H1 (cell line): ENCODE data around the gene PURA.

ENCODE experiments used
- BRCA1 ChIP-seq: IDR thresholded peaks from 2 replicates; pipeline ENCODE4 v1.6.1; 2012; ENCODE audit warnings: low read depth, low read length, improper control_type of control experiment
- EGR1 ChIP-seq: IDR thresholded peaks from 2 replicates; pipeline ENCODE4 v1.6.1; 2011; ENCODE audit warnings: low read depth, low read length, borderline replicate concordance
- EP300 ChIP-seq, 2 experiments: IDR thresholded peaks; 1 replicate in 1 of 2; 2 replicates in 1 of 2; pipeline ENCODE4 v1.6.1; 2011 to 2012; ENCODE audit warnings: low read depth in 2 of 2, low read length in 2 of 2, mild to moderate bottlenecking in 2 of 2, borderline replicate concordance in 1 of 2, inconsistent platforms in 1 of 2, moderate library complexity in 1 of 2
- JUN ChIP-seq: IDR thresholded peaks from 2 replicates; pipeline ENCODE4 v1.6.1; 2011; ENCODE audit warnings: low read depth, mild to moderate bottlenecking, improper control_type of control experiment, low read length
- POLR2A ChIP-seq, 2 experiments: IDR thresholded peaks; 1 replicate in 1 of 2; 2 replicates in 1 of 2; pipeline ENCODE4 v1.6.1; 2011; ENCODE audit warnings: low read depth in 2 of 2, low read length in 2 of 2, mild to moderate bottlenecking in 2 of 2; ENCODE audit errors: control extremely low read depth in 1 of 2
- POLR2AphosphoS5 ChIP-seq: IDR thresholded peaks from 2 replicates; pipeline ENCODE4 v1.6.1; 2011; ENCODE audit warnings: low read depth, low read length
- RFX5 ChIP-seq: IDR thresholded peaks from 2 replicates; pipeline ENCODE4 v1.6.1; 2011; ENCODE audit warnings: low read depth, low read length, improper control_type of control experiment, borderline replicate concordance
- SP2 ChIP-seq: IDR thresholded peaks from 2 replicates; pipeline ENCODE4 v1.6.1; 2012; ENCODE audit warnings: mild to moderate bottlenecking, low read length, inconsistent platforms
- TAF1 ChIP-seq: IDR thresholded peaks from 2 replicates; pipeline ENCODE4 v1.6.1; 2011; ENCODE audit warnings: mild to moderate bottlenecking, low read depth, low read length
- TF ChIP-seq, protein P1 (sequence below), 3 experiments: IDR thresholded peaks; 1 replicate in 2 of 3; 2 replicates in 1 of 3; pipeline versions ENCODE4 v1.5.1 to v1.6.1; 2011; ENCODE audit warnings: low read length in 3 of 3, mild to moderate bottlenecking in 3 of 3, inconsistent platforms in 2 of 3, low read depth in 1 of 3, moderate library complexity in 1 of 3; ENCODE audit not compliant: insufficient read depth in 1 of 3; ENCODE audit errors: control extremely low read depth in 1 of 3
- TF ChIP-seq, protein P2 (sequence below): IDR thresholded peaks from 2 replicates; pipeline ENCODE4 v1.6.1; 2011; ENCODE audit warnings: low read depth, mild to moderate bottlenecking, low read length; ENCODE audit not compliant: insufficient read depth

DNA sequence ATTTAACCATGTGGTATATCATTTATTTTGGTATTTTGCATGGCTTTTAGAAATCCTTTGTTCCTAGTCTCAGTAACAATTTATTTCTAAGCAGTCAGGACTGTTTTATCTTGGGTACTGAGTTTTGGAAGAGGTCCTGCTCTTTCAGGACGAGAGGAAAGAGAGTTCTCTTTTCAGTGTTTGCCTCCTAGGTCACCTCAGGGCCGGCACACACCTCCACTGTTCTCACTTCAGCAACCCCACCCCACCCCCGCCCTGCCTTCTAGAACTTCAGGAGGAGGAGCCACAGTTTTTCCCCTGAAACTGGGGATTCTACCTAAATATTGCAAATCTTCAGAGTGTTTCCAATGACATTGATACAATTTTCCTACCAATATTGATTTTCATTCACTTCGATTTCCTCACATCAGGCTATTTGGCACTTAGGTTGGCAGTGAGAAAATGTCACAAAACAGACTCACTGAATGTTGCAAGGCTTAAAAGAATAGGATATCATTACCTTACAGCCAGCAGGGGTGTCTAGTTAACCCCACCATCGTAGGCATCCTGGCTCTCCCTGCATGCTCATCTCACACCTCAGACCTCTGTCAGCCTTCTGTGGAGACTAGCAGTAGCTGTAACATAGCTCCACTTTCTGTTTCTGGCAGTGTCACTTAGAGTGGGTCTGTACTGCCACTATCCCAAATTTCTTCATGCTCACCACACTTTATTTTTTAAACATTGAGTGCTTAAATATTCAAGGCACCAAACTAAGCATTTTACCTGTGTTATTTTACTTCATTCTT, 17.2 kb downstream of the PURA start:
- TF ChIP-seq POLR2AphosphoS5 (no peak), BRCA1 (no peak), SP2 (no peak), JUN (no peak), RFX5 (no peak), TAF1 (no peak), EGR1 (no peak), EP300 (IDR thresholded peaks at IDR 0.05; ENCODE audit: borderline replicate concordance in 1 of 2, low read depth in 2 of 2, low read length in 2 of 2) (no peak), POLR2A (IDR thresholded peaks at IDR 0.05; ENCODE audit: control extremely low read depth in 1 of 2, low read depth in 2 of 2, low read length in 2 of 2) (no peak)
- TF ChIP-seq, protein P1, sequence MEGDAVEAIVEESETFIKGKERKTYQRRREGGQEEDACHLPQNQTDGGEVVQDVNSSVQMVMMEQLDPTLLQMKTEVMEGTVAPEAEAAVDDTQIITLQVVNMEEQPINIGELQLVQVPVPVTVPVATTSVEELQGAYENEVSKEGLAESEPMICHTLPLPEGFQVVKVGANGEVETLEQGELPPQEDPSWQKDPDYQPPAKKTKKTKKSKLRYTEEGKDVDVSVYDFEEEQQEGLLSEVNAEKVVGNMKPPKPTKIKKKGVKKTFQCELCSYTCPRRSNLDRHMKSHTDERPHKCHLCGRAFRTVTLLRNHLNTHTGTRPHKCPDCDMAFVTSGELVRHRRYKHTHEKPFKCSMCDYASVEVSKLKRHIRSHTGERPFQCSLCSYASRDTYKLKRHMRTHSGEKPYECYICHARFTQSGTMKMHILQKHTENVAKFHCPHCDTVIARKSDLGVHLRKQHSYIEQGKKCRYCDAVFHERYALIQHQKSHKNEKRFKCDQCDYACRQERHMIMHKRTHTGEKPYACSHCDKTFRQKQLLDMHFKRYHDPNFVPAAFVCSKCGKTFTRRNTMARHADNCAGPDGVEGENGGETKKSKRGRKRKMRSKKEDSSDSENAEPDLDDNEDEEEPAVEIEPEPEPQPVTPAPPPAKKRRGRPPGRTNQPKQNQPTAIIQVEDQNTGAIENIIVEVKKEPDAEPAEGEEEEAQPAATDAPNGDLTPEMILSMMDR (IDR thresholded peaks at IDR 0.05; ENCODE audit: control extremely low read depth in 1 of 3, insufficient read depth in 1 of 3, low read depth in 1 of 3, low read length in 3 of 3), result no peak
- TF ChIP-seq, protein P2, sequence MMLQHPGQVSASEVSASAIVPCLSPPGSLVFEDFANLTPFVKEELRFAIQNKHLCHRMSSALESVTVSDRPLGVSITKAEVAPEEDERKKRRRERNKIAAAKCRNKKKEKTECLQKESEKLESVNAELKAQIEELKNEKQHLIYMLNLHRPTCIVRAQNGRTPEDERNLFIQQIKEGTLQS, result no peak
